Heart right ventricle (tissue), 16 donors: ENCODE results near the gene SCN2A. TPM values are rescaled to one million over a fixed set of nuclear protein-coding genes. Genes with fewer than 3 reads are reported as not detected.
"Not testable (repeated sequence)": the region's sequence is repeated elsewhere in the genome, so short reads cannot be mapped to it uniquely, and the experiment has no call there.

Source experiments
- ATAC-seq, 8 donors: fragments of 200-7000 bp; cut with Tn5 transposase; one replicate each; pipeline ENCODE4 v1.9.1; 2020; ENCODE audit warnings: mild to moderate bottlenecking in 8 of 8, moderate library complexity in 8 of 8, moderate number of reproducible peaks in 1 of 8
- DNase-seq, 2 donors: peaks; one replicate each; pipeline ENCODE4 v3.0.0-alpha.2; 2020
- H3K27ac ChIP-seq, 10 donors: fragments of 200-600 bp; sonication (generic) in 2 of 10; one replicate each; pipeline versions ENCODE4 v1.5.0 to v1.8.0; 2020 to 2022; ENCODE audit warnings: mild to moderate bottlenecking in 3 of 10
- H3K27me3 ChIP-seq, 7 donors: fragments of 200-600 bp; one replicate each; pipeline ENCODE4 v1.8.0; 2021 to 2022; ENCODE audit warnings: mild to moderate bottlenecking in 2 of 7
- H3K36me3 ChIP-seq, 9 donors: fragments of 200-600 bp; sonication (generic) in 1 of 9; one replicate each; pipeline versions ENCODE4 v1.5.0 to v1.8.0; 2020 to 2022; ENCODE audit warnings: mild to moderate bottlenecking in 2 of 9
- H3K4me1 ChIP-seq, 9 donors: fragments of 200-600 bp; sonication (generic) in 1 of 9; one replicate each; pipeline versions ENCODE4 v1.5.0 to v1.8.0; 2020 to 2022; ENCODE audit warnings: mild to moderate bottlenecking in 4 of 9
- H3K4me3 ChIP-seq, 10 donors: fragments of 200-600 bp; sonication (generic) in 2 of 10; one replicate each; pipeline versions ENCODE4 v1.5.0 to v1.8.0; 2020 to 2022; ENCODE audit warnings: mild to moderate bottlenecking in 7 of 10, moderate library complexity in 2 of 10
- H3K9me3 ChIP-seq, 11 donors: fragments of 200-600 bp in 10 of 11; sonication (generic) in 2 of 11; one replicate each; pipeline versions ENCODE4 v1.5.0 to v1.8.0; 2013 to 2022; ENCODE audit warnings: mild to moderate bottlenecking in 2 of 11, control low read depth in 1 of 11, moderate library complexity in 1 of 11
- WGBS, 2 donors: extraction: QIAGEN DNeasy Blood & Tissue Kit; methylation state at CpG; one replicate each; pipeline ENCODE4 v1.1.7; 2013; ENCODE audit warnings: inconsistent platforms in 1 of 2; 5-methylcytosine and 5-hydroxymethylcytosine counted together
- intact Hi-C, 10 donors: fragments of 100-400 bp; cut with DNase I; formaldehyde crosslinking; loops; one replicate each; pipeline versions ENCODE4 v1.11.1 to v1.14.2; 2022
- polyA plus RNA-seq, 2 donors: library from polyadenylated mRNA; stranded (reverse); fragments of 200-250 nt; gene quantifications; one replicate each; pipeline ENCODE4 v1.2.3, GENCODE V29; 2013
- total RNA-seq, 10 donors: library from RNA; stranded (reverse); fragmentation: NEBNext Ultra II Directional in 3 of 10; extraction: Animal tissue kit (Norgen Biotek cat#: 25700) in 3 of 10; gene quantifications; one replicate each; pipeline versions ENCODE4 v1.2.1 to v1.2.4, GENCODE V29; 2021 to 2023
- TF ChIP-seq, protein P1 (sequence below), 9 donors: fragments of 200-600 bp; sonication (generic) in 2 of 9; IDR thresholded peaks; one replicate each; pipeline versions ENCODE4 v1.5.0 to v1.8.0; 2021 to 2022; ENCODE audit warnings: antibody characterized with exemption in 9 of 9, mild to moderate bottlenecking in 5 of 9, moderate library complexity in 1 of 9
- donor health status: Arrhythmogenic right ventricular cardiomyopathy.
- donor health status: ischemic (EF 13 %, LVEDD 7.1; RV severe dilation, severe dysfunction).
- donor health status: healthy with polysubstance abuse.
- donor health status: DM: no; HTN: yes; CAD: no.
- donor health status: DM: no; HTN: no; CAD: no.
- donor health status: ischemic (EF 25% LVEDD 6.9; RV normal size, moderate dysfunction).
- donor health status: ischemic (EF 25% LVEDD 5.7; RV mildly dilated, moderate dysfunction).
- donor health status: healthy.
- donor health status: DM: yes; HTN: yes; CAD: no.
- donor health status: Ischemic cardiomyopathy.
- donor health status: ischemic (EF 35%, LVEDD 5.7; RV mildly dilated, moderate dysfunction).
- donor health status: nonischemic (EF 11% LVEDD 7.7; RV severe dilation, severe dysfunction).
- donor health status: DM: yes; HTN: yes; CAD: no.
- donor health status: PGD.
- donor health status: ischemic (EF 29% LVEDD 5.4; RV normal size, mild dysfunction).
- donor health status: nonischemic (EF 23%, LVEDD 6.1; RV moderate dilation, normal function).

Gene SCN2A
- total and polyA plus RNA-seq, 12 donors = 0.01 to 0.26 (median 0.07) TPM; not detected in 2

DNA sequence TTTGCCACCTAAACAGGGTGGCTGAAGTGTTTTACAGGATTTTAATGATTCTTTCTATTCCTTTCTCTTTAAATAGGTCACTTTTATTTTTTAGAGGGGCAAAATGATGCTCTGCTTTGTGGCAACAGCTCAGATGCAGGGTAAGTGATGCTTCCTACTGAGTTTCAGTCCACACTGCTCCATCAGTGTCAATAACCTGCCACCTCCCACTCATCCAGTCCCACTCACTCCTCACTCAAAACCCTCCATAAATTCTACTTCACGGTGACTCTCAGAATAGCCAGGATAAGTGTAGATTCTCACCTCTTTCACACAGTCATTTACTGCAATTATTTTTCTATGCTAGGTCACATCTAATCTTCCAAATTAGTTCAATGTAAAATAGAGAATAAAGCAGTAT lies 72.7 kb downstream of the SCN2A start:
- no peak overlapping the region for H3K4me3 ChIP-seq
- TF ChIP-seq, protein P1, sequence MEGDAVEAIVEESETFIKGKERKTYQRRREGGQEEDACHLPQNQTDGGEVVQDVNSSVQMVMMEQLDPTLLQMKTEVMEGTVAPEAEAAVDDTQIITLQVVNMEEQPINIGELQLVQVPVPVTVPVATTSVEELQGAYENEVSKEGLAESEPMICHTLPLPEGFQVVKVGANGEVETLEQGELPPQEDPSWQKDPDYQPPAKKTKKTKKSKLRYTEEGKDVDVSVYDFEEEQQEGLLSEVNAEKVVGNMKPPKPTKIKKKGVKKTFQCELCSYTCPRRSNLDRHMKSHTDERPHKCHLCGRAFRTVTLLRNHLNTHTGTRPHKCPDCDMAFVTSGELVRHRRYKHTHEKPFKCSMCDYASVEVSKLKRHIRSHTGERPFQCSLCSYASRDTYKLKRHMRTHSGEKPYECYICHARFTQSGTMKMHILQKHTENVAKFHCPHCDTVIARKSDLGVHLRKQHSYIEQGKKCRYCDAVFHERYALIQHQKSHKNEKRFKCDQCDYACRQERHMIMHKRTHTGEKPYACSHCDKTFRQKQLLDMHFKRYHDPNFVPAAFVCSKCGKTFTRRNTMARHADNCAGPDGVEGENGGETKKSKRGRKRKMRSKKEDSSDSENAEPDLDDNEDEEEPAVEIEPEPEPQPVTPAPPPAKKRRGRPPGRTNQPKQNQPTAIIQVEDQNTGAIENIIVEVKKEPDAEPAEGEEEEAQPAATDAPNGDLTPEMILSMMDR (IDR thresholded peaks at IDR 0.05) = no peak
- ATAC-seq (no peak), DNase-seq (no peak)
- intact Hi-C loops = no loop called here
- no peaks in the 10 kb centered on the region for H3K9me3 ChIP-seq
- no peak overlapping the region for H3K27ac ChIP-seq
- whole genome bisulfite sequencing, 2 donors = 66 to 84% methylated on average over 1 of the region's 1 CpG
- H3K27me3 ChIP-seq = no peaks in the 10 kb centered on the region
- H3K4me1 ChIP-seq = no peaks in the 10 kb centered on the region
- H3K36me3 ChIP-seq = no peaks in the 10 kb centered on the region

DNA sequence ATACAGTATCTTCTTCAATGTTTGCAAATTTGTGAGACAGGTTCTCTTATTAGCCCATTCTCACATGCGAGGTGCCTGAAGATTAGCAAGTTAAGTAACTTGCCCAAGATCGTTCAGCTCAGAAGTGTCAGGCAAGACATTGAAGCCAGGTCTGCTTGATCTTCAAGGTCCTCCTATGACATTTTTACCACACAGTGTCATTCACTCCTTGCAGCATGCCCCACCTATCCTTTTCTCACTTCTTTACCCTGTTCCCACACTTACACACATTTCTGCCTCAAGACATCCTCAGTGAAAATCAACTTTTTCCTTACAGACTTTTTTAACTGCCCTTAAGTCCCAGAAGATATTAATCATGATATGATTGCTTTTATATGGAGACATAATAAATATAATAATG lies 73.8 kb downstream of the SCN2A start:
- no peak overlapping the region for H3K27ac ChIP-seq
- ATAC-seq (no peak), DNase-seq (no peak)
- WGBS, 2 donors = 73 to 84% methylated on average over 2 of the region's 2 CpGs
- H3K27me3 ChIP-seq = no peaks in the 10 kb centered on the region
- TF ChIP-seq, protein P1 (IDR thresholded peaks at IDR 0.05) = no peak
- intact Hi-C loops = no loop called here
- H3K4me1 ChIP-seq = no peaks in the 10 kb centered on the region
- no peaks in the 10 kb centered on the region for H3K36me3 ChIP-seq
- no peak overlapping the region for H3K4me3 ChIP-seq
- no peaks in the 10 kb centered on the region for H3K9me3 ChIP-seq

DNA sequence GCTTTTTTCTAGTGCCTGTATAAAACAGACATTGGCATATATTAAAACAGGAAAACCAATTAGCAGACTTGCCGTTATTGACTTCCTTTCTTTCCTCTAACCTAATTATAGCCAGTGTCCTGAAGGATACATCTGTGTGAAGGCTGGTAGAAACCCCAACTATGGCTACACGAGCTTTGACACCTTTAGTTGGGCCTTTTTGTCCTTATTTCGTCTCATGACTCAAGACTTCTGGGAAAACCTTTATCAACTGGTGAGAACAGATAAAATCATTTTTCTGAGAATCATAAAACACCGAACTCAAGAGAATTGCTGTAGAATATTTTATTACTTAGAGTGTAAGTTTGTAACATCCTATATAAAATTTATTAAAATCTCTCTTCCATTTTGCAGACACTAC lies 74.3 kb downstream of the SCN2A start:
- no peaks in the 10 kb centered on the region for H3K36me3 ChIP-seq
- TF ChIP-seq, protein P1 (IDR thresholded peaks at IDR 0.05) = no peak
- no peaks in the 10 kb centered on the region for H3K4me1 ChIP-seq
- DNase-seq (no peak), ATAC-seq (no peak)
- no peak overlapping the region for H3K4me3 ChIP-seq
- no peaks in the 10 kb centered on the region for H3K27me3 ChIP-seq
- 61 to 64% methylated on average over 4 of the region's 4 CpGs for whole genome bisulfite sequencing, 2 donors
- H3K27ac ChIP-seq = no peak overlapping the region
- intact Hi-C loops = no loop called here
- H3K9me3 ChIP-seq = no peaks in the 10 kb centered on the region

DNA sequence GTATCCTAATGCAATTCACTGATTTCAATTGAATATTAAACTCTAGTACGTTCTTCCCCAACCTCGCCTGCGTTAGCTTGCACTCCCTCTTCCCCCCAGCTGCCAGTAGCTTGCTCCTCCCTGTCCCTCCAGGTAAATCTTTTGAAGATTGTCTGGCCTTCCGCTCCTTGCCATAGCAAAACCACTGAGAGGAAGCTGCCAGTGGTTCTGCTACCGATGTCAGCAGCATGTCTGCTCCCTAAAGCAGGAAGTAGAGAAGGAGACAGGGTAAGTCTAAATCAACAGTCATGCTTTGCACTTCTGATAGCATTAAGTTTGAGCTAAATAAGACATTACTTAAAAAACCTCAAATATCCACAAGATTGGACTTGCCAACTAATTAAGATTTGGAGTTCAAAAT lies 89.1 kb downstream of the SCN2A start:
- H3K27me3 ChIP-seq = no peaks in the 10 kb centered on the region
- WGBS, 2 donors = 62 to 73% methylated on average over 5 of the region's 5 CpGs
- H3K9me3 ChIP-seq = no peaks in the 10 kb centered on the region
- ATAC-seq (no peak), DNase-seq (no peak)
- H3K4me3 ChIP-seq = no peak overlapping the region
- H3K36me3 ChIP-seq = no peaks in the 10 kb centered on the region
- TF ChIP-seq, protein P1 (IDR thresholded peaks at IDR 0.05) = no peak
- H3K27ac ChIP-seq = no peak overlapping the region
- H3K4me1 ChIP-seq = no peaks in the 10 kb centered on the region
- intact Hi-C loops = no loop called here

- DNase-seq, H3K4me3 ChIP-seq, ATAC-seq, H3K27me3 ChIP-seq, H3K27ac ChIP-seq, H3K36me3 ChIP-seq, intact Hi-C loops, H3K4me1 ChIP-seq, H3K9me3 ChIP-seq: not testable (repeated sequence)
- WGBS, 2 donors = 78 to 83% methylated on average over 2 of the region's 2 CpGs
Measured at GRCh38 chr2:165344276-165344675, 105.1 kb downstream of the SCN2A start.
